GM18873 (cell line): ENCODE data around the gene GPR27.

Experiments used
- ATAC-seq: cut with Tn5 transposase; IDR thresholded peaks from one replicate; pipeline ENCODE4 v1.9.1; 2021; ENCODE audit warnings: mild to moderate bottlenecking, moderate library complexity, moderate number of reproducible peaks; ENCODE audit not compliant: unreplicated experiment, low FRiP score

The GPR27 gene

GRCh38 chr3:71728632-71729342 lies 24.9 kb upstream of the GPR27 start:
- ATAC-seq: no peak

- ATAC-seq: no peak
Observed at GRCh38 chr3:71732637-71733036, 21.0 kb upstream of the GPR27 start.

DNA sequence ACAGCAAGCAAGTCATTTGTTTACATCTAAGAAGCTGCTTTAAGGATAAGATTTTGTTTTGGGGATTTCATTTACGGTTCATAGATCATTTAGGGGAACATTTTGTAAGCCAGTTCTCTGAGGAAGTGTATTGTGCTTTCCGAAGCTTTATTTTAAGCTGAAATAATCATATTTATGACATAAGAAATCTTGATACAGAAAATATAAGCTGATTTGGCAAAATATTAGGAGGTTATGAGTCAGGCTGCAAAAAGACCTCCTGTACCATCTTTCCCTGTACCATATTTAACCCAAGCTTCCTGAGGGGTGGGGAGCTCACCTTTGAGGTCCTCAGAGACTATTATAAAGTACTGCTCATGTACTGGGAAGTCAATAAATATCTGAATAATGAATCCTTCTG lies 20.3 kb upstream of the GPR27 start:
- ATAC-seq: no peak

- ATAC-seq: no peak
Observed at GRCh38 chr3:71734881-71735280, 18.8 kb upstream of the GPR27 start.

DNA sequence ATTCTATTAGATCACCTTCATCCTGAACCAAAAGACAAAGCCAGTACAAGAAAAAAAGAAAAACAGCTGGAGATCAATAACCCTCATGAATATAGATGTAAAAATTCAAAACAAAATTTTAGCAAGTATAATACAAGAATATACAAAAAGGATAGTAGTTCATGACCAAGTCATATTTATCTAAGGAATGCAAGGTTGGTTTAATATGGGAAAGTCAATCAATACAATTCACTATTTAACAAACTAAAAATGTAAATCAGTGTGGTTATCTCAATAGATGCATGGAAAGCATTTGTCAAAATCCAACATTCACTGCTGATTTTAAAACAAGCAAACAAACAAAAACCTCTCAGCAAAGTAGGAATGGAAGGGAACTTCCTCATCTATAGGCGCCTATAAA lies 11.0 kb upstream of the GPR27 start:
- no peak for ATAC-seq

GRCh38 chr3:71744738-71745137 lies 8.9 kb upstream of the GPR27 start:
- ATAC-seq: no peak

GRCh38 chr3:71751602-71752001 lies 2.1 kb upstream of the GPR27 start:
- ATAC-seq: no peak

GRCh38 chr3:71752831-71753700 lies 589 bp upstream of the GPR27 start:
- ATAC-seq: no peak

DNA sequence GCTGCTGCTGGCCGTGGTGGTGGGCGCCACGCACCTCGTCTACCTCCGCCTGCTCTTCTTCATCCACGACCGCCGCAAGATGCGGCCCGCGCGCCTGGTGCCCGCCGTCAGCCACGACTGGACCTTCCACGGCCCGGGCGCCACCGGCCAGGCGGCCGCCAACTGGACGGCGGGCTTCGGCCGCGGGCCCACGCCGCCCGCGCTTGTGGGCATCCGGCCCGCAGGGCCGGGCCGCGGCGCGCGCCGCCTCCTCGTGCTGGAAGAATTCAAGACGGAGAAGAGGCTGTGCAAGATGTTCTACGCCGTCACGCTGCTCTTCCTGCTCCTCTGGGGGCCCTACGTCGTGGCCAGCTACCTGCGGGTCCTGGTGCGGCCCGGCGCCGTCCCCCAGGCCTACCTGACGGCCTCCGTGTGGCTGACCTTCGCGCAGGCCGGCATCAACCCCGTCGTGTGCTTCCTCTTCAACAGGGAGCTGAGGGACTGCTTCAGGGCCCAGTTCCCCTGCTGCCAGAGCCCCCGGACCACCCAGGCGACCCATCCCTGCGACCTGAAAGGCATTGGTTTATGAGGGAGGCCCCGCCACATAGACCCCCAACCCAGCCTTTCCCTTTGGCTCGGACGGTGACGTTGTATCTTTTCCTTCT lies 1.1 kb downstream of the GPR27 start:
- no peak for ATAC-seq

DNA sequence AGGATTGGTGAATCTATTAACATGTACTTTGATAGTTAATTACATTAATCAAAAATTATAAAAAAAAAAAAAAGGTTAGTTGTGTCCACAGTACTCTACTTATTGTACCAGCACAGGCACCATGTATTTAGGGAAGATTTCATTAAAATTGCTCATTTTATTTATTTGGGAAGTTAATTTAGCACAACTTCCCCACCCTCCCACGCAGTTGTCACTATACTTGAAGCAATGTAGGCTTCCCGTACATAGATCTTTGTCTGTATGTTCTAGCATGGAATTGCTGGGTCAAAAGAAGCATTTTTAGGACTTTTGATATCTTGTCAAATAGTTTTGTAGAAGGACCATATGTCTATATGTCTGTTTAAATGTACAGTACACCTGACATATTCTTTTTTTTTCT lies 4.4 kb downstream of the GPR27 start:
- no peak for ATAC-seq

DNA sequence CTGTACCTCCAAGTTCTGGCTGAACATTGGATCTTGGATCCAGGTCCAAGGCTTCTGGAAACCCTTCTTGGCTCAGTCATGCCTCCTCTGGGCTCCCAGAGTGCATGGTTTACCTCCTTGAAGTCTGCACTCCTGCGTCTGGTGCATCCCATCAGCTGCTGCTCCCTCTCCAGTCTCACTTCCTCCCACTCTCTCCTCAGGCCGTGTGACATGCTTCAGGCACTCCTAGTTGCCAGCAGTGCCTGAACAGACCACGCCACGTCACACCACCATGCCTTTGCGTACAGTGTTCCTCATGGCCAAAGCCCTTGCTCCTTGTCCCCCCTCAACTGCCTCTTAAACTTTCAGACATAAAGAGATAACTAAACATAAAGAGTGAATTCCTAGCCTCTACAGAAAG lies 5.7 kb downstream of the GPR27 start:
- ATAC-seq: no peak

GRCh38 chr3:71760140-71760539 lies 6.5 kb downstream of the GPR27 start:
- no peak for ATAC-seq

DNA sequence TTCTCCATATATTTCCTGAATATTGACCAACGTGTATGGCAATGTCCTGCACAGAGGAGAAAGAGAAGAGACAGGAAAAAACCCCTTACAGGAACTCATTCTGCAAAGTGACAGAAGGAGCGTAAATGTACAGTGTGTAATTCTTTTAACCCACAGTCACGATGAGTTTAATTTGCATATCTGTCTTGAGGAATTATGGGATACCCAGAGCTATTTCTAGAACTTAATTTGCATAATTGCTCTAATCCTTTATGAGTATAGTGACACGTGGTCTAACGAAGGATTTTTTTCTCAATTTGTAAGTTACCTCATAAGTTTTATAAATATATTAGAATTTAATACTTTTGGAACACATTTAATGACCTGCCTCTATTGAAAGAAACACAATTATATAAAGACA lies 9.8 kb downstream of the GPR27 start:
- ATAC-seq: no peak

DNA sequence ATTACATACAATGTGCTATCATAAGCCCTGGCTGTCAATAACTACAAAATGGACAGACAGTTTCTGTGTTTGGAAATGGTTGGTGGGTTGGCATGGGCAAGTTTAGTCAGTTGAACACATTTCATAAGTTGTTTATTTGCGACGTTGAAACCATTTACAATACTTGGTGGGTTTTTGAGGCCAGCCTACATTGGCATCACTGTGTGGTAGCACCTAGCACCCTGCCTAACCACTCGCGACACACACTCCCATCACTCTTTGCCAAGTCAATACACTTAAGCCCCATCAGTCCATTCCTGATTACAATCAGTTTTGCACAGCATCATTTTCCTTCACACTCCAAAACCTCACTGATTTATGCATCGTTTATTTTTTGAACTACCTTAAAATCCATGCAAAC lies 17.5 kb downstream of the GPR27 start:
- no peak for ATAC-seq

DNA sequence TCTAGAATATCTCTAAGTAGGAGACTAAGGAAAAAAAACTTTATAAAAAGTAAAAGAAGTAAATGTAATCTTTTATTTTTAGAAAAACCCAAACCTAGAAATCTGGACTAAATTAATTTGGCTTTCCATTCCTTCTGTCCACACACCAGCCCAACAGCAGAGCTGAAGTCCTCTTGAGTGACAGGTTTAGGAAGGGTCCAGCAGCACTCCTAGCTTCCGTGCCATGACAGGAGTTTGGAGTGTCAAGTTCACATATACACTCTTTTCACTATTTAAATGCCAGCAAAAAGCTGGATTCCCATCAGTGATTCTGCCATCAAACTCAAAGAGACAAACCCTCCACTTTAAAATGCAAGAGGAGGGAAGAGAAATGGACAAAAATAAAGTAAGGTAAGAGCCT lies 18.2 kb downstream of the GPR27 start:
- ATAC-seq: no peak

GRCh38 chr3:71776538-71776937 lies 22.9 kb downstream of the GPR27 start:
- ATAC-seq: no peak

DNA sequence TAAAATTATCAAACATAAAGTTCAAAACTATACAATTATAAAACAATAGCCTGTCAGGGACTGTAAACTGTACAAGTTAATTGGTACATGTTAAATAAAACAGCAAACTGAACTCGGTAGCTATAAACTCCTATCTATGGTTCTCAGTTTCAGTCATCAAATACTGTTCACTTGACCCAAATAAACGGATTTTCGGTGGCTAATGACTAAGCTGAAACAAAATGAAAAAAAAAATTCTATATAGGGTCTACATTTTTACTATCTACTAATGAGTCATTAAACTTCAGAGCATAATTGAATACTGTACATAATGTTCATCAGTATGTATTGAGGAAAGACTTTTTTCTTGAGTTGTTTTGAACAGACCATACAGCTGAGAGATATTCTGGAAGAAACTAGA lies 24.7 kb downstream of the GPR27 start:
- no peak for ATAC-seq

DNA sequence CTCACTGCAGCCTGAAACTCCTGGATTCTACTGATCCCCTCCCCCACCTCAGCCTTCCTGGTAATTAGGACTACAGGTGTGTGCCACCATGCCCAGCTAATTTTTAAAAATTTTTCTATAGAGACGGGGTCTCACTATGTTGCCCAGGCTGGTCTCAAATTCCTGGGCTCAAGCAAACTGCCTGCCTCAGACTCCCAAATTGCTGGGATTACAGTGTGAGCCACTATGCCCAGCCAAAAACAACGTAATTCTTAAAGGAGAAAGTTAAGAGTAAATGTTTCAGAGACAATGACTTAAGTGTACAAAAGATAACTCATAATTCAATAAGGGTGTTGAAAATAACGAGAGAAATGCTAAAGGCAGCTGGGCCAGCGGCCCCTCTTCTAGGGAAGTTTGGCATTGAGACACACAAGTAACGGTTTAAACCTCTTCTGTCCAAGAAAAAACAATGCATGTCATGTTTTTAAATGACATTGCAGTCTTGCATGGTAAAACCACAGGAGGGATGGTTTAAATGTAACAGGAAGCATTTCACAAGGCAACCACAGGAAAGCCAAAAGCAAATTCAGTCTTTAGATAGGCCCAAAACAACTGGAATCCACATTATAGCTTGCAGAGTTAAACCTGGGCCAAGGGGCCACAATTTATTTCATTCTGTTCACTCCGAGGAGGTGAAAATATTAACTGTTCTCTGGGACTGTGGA lies 26.2 kb downstream of the GPR27 start:
- no peak for ATAC-seq

- ATAC-seq: no peak
Observed at GRCh38 chr3:71780430-71780829, 26.8 kb downstream of the GPR27 start.

DNA sequence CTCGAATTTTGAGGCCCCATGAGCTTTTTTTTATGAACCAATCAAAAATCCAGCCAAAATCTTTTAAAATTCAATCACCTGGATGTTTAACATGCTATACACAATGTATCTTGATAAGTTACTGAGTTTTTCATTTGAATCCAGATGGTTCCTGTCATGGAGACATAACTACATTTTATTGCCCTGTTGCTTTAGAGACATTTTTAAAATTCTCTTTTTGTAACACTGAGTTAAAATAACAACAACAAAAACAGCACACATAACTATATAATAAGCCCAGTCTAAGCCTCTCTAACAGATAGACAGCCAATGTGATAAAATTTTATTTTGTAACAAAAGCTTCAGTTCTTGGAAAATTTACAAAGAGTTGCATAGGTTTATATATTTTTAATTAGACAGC lies 29.5 kb downstream of the GPR27 start:
- no peak for ATAC-seq
